Endometrial microvascular endothelial cells (primary cell): ENCODE data around the gene DPYD. TPM values are rescaled to one million over a fixed set of nuclear protein-coding genes. Genes with fewer than 3 reads are reported as not detected.

Source experiments
- in situ Hi-C: cut with HindIII; loops from 2 replicates; pipeline ENCODE4 v1.10.0; 2017; ENCODE audit warnings: low sequenced_read_pairs, low pct_unique_long_range_greater_than_20kb; ENCODE audit errors: inconsistent ontology term
- total RNA-seq: library from RNA; depleted of rRNA; stranded (reverse); fragments of >200 nt; gene quantifications from one replicate; pipeline ENCODE4 v1.2.3, GENCODE V29; 2015; ENCODE audit errors: inconsistent ontology term

The DPYD gene
- total RNA-seq, 1 donor from 2014 or later, result 39.4 TPM

DNA sequence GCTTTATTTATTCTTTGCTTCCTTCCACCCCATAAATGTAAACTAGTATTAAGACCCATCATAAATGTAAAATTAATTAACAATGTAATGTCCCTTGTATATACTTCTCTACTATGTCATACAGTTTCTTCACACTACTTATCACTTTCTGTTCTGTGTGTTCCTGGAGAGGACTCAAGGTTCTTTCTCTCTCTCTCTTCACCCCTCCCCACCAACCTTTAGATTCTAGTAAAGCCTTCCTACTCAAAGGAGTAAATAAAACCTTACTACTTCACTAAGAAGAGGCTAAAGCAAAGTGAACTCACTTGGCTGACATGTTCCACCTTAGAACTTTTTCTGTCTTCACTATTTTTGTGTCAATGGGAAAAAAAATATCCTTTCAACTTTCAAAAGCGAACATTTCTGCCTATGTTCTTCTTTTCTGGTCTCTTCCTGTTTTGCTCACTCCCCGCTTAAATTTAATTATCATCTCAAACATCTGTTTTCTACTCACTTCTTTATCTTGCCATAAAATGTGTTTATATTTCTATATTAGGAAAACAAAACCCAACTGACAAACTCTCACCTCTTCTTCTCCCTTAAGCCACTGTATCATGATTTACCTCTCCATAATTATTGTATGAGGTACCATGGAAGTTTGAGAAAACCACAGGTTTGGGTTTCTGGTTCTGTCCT lies 260.3 kb downstream of the DPYD start:
- in situ Hi-C loops, result no loop called here

DNA sequence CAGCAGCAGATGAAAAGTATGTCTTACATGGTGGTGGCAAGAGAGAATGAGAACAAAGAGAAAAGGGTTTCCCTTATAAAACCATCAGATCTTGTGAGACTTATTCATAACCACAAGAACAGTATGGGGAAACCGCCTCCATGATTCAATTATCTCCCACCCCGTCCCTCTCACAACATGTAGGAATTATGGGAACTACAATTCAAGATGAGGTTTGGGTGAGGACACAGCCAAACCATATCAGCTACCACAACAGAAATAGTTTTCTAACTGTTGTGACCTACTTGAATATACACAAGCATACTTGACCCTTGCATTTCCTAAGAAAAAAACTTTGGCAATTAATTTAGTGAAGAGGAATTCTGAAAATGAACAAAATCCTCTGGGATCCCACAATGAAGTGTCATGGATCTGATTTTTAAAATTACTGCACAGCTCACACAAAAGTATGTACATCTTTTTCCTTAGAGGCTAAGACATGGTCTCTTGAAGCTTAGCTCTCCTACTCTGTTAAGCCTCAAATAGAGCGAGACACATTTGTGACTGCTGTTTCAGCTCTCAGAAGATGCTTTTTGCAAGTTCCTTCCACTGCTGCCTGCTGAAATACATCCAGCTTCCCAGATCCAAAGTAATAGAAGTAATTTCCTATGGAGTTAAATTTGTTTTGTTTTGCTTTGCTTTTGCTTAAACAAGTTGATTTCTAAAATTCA lies 265.8 kb downstream of the DPYD start:
- in situ Hi-C loops, result no loop called here

DNA sequence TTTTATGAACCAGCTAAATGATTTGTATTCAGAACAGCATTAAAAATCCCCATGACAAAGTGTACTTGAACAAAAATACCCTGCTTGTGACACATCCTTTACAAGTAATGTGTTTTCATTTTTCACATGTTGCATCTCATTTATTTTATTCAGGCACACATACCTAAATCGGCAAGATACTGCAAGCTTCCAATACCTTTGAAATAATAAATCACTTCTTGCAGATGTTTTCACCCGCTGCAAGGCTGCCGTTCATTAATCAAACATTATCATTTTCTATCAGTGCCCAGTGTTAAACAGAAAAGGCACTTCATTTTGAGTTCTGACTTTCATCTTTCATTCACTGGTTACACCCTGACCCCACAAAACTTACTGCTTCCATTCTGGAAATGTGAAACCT lies 269.6 kb downstream of the DPYD start:
- in situ Hi-C loops, result no loop called here

DNA sequence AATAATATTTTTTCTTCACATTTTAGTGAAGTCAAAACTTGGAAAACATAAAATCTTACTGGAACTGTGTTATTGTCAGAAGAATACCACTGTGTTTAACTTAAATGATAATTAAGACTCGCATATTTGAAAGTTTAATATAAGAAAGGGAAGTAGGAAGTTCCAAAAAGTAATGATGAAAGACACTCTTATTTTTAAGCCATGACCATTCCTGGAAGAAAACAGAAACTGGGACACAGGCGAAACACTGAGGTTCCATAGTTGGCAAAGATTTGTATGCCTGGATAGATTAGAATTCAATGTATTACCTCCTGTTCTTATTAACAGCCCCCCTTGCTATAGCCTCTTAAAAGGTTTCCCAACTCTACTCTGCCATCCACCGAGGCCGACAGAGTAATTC lies 271.2 kb downstream of the DPYD start:
- in situ Hi-C loops, result no loop called here

DNA sequence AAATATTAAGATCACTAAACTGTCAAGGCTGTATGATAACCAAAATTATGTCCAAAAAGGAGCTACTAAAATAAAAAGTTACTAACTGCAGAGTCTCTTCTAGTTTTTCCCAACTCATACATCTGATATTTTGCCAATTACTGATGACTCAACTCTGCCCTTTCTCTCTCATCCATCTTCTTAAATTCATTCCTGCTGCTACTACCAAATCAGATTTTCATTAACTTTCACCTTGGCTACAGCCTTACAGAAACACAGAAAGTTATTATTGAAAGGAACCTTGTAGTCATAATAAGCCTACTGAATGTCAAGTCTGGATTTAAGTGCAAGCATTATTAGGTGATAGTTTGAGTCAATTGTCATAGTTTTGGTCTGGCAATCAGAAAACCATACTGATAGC lies 273.1 kb downstream of the DPYD start:
- in situ Hi-C loops, result no loop called here

DNA sequence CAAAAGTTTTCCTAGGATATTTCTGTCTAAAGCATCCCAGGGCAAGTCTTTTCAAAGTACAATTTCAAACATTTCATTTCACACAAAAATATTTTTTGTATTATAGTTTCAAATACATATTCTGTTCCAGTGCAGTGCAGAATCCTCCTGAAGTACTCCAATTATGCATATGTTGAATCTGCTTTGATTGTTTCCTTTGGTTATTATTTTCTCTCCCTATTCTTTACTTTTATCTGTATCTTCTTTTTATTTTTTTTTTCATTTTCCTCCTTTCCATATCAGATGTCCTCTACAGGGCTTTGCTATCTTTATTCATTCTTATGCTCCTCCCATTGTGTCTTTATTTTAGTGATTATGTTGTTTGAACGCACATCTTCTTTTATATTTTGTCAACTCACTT lies 274.8 kb downstream of the DPYD start:
- in situ Hi-C loops, result no loop called here

DNA sequence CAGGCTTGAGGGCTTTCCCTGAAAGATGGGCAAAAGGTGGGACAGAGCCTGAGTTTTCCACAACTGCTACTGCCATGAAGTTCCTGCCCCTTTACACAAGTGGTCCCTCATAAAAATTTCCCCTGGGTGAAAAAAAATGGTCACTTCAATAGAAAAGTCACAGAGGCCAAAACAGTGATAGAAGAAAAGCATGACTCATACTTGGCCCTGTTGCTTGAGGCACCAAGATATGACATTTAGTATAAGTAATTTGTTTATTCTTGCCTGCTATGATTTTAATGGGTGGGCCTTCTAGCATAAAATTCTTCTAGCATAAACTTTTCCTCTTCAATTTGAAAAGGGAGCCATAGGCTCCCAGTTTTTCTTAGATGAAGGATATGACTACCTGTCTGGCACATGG lies 280.2 kb downstream of the DPYD start:
- in situ Hi-C loops, result no loop called here

DNA sequence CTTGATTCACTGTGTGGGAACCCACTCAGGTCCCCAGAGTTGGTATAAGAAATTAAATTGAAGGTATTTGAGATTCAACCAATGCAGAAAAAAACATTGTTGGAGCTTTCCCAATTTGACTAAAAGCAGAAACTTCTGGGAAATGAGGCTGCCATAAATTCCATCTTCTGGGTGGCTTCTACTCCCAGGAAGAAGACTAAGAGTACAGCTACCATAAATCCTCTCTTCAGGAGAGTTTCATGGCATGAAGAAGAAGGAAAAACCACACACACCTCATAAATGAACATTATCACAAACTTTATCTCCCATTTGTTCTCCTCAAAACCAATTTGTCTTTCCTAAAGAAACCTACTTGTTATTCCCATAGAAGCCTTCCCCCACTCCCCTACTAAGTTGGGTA lies 283.9 kb downstream of the DPYD start:
- in situ Hi-C loops, result no loop called here

DNA sequence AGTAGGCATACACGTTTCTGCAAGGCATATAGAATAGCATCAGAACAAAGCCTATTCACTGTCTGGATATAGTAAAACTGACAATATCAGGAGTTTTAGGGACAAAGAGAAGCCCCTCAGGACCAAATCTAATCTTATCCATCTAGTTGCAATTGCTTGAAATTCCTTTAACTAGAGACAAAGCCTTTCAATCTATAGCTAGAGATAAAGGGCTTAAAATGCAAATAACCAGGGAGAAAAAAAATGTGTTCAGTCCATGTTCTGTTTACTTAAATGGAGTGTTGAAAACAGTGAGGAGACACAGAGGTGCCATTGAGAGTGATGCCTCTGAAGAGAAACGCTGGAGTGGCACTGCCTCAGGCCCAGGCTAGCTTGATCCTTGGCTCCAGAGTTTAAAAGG lies 286.1 kb downstream of the DPYD start:
- in situ Hi-C loops, result no loop called here

DNA sequence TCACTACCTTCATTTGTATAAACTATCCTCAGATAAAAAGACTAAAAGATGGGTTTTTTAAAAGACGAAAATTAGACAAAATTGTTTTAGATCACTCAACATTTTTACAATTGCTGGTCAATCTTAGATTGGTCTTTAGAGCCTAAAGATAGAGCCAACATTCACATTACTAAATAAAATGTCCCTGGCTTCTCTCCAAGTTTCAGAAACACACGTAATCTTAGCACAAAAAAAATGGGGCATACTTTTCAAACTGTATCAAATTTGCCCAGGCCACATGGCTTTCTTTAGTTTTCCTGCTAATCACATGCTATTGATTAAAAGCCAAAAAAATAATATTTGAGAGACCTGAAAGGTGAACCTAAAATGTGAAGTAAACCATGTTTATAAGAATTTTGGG lies 288.1 kb downstream of the DPYD start:
- in situ Hi-C loops, result no loop called here

DNA sequence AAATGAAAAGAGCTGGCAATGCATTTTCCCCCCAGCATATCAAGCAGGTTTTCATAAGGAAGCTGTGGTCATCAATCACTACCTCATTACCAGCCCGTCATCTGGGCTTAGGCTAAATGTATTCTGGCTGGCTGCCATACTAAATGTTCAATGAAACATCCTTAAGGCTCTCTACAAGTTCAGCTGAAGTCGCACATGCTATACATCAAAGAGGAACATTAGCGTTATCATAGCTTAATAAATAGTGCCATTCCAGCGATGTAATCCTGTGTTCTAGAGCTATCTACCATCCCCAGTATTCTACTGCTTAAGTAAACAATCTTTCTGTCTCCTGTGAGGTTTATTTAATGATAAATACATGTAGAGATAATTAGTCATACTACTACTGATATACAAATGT lies 288.8 kb downstream of the DPYD start:
- in situ Hi-C loops, result no loop called here

DNA sequence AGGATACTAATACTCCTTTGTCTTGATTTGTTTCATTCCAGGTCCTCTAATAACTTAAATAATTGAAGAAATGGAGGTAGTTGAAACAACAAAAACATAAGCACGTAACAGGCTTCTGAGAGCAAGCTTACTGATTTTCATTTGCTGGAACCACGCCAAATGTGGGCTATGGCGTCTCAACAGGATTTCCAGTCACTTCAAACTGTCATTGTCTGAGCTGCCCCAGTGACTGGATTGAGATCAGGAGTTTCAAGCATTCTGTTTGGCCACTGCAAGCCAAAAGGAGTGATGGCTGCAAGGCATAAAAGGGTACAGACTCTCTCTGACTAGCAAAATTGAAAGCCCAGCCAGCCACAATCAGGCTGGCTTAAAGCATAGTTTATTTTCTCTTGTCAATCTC lies 289.9 kb downstream of the DPYD start:
- in situ Hi-C loops, result no loop called here

DNA sequence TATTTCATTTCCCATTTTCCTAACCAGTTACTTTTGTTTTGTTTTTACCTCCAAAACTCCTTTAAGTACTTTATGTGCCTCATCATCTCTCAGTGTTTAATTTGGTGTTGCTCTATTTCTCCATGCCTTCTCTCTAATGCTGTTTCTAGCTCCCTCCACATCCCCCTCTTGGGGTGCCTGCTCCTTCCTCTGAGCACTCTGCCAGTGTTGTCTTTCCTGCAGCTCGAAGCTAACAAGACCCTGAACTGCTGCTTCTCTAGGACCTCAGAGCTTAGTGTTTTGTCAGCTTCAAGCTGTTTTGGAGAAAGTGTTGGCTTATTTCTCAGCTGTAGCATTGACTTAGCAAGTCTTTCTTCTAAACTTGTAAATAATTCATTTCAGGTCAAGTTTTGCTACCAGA lies 290.6 kb downstream of the DPYD start:
- in situ Hi-C loops, result no loop called here

DNA sequence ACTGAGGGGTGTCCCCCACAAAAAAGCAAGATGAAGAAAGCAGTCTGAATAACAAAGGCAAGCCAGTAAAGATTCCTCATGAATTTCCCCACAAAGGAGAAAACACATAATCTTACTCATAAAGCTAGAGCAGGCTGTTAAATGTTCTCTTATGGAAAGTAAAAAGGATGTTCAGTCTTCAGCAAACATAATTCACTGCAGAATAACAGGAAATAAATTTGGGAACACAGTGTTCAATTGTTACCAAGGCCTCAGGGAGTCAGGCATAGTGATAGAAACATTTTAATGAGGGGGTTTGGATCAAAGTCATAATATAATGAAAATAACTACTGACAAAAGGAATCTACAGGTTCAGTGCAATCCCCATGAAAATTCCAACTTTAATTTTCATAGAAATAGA lies 297.6 kb downstream of the DPYD start:
- in situ Hi-C loops, result no loop called here

DNA sequence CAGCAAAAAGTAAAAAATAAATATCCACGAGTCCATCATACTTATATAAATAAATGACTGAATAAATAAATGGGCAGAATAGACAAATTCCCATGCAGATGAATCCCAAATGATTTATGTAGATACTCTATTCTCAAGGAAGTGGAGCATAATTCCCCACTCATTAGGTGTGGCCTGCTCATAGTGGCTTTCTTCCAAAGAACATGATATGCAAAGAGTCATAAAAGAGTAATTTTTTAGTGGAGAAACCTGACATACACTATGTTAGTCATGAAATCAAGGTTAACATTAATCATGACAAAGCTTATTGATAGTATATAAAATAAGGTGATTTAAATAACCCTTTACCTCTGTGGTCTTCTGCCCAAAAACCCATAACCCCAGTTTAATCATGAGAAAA lies 298.9 kb downstream of the DPYD start:
- in situ Hi-C loops, result no loop called here

DNA sequence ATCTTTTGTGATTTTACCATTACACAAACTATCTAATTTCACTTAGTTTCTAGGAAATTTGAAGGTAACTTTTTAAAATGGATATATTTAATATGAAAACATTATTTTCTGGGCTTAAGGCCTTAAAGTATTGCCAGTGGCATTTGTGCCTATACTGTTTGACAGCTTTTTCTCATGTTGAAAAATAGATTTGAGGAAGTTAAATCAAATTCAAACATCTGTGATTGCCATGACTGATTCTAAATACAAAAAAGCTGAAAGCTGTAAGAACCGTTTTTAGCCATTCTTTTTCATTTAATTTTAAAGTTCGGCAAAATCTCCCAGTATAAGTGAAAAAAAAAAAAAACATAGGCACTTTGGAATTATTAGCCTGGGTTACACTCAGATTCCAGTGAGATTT lies 301.1 kb downstream of the DPYD start:
- in situ Hi-C loops, result no loop called here

DNA sequence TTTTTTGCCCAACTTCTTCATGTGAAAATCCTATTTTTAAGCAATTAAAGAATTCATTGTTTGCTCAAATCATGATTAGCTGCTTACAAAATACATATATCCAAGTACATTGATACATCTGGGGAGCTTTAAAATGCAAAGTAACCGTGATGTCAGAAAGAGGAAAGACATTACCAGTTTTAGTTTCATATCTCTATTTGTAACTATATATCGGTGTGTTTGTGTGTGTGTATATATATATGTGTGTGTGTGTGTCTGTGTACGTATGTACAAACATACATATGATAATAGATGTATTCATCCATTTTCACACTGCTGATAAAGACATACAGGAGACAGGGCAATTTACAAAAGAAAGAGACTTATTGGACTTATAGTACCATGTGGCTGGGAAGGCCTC lies 310.1 kb downstream of the DPYD start:
- in situ Hi-C loops, result no loop called here

DNA sequence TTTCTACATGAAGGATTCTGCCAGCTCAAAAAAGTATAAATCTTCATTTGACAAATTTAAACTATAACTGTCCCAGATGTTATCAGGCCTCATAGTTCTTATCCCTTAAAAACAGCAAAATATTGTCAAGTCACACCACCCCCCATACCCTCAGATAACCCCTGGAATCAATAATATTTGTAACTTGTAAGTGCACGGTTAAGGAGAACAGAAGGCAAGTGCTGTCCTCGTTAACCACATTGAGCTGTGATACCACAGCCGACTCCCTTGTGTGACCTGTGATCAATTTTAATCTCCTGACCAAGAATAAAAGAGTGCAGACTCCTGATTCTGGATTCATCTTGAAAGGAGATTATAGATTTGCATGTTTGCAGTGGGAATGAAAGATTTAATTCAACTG lies 310.7 kb downstream of the DPYD start:
- in situ Hi-C loops, result no loop called here

DNA sequence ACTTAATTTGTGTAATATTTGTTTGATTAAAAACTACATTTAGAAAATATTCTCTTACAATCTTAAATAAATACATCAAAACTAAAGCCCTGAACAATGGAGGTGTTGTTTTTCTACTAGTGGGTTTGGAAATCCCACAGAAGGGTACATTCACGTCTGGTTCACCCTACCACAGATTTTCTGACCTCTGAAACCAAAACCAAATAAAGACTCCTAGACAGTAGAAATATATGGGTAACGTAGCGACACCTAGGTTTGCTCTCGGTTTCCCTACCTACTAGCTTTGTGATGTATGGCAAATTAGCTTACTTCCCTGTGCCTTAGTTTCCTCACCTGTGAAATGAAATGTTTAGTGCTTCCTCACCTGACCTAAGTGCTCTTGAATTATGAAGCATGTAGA lies 312.6 kb downstream of the DPYD start:
- in situ Hi-C loops, result no loop called here

DNA sequence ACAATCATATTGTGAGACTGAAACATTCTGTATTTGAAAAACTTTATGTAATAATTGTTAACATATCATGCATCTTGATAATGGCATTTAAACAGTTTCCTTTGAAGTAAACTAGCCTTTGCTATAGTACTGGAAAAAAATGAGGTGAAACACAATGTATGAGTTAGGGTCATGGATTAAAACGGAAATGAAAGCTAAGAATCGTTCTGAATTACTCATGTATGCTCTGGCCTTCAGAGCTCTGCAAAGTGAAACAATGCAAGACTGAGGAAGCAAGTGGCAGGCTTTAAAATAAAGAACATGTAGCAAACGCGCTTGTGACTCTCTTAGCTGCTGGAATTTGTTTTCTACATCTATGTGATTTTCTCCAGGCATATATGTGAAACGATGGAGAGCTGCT lies 317.1 kb downstream of the DPYD start:
- in situ Hi-C loops, result no loop called here

DNA sequence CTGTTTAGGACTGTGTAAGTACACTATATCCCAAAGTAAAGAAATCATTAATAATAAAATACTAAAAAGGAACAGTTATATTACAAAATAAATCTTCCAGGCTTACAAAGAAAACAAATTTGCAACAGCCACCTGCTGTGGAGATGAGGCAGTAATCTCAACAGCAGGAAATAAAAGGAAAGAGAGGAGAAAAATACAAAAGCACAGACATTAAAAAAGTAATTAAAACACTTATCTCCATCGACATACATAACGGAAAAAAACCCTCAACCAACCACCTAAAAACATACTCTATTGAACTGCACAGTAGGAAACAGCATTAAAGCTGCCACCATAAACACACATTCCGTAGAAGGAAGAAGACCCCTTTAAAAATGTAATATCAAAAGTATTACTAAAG lies 317.6 kb downstream of the DPYD start:
- in situ Hi-C loops, result no loop called here
